HepG2 (cell line): ENCODE results near the gene RIIAD1. TPM values are rescaled to one million over a fixed set of nuclear protein-coding genes. Genes with fewer than 3 reads are reported as not detected.

Experiments used
- ATAC-seq: fragments of 200-7000 bp; cut with Tn5 transposase; 3 replicates; pipeline ENCODE4 v1.9.1; 2020; ENCODE audit warnings: mild to moderate bottlenecking, moderate library complexity
- BruUV-seq: library from RNA; stranded (reverse); fragments of 400-500 nt; replicated peaks from 2 replicates; lab custom pipeline; 2021; lab: Mats Ljungman, UMichigan
- CTCF ChIA-PET: fragments of 300-600 bp; formaldehyde crosslinking; extraction: SDS; loops from one replicate; lab custom pipeline; 2021; ENCODE audit warnings: low total read pairs, inconsistent platforms, low intra/inter-chr PET ratio; lab: Yijun Ruan, JAX
- POLR2A ChIA-PET: fragments of 350-600 bp; sonication (Branson Sonifier 250); formaldehyde crosslinking; loops from one replicate; lab custom pipeline; 2020; ENCODE audit warnings: antibody characterized with exemption, inconsistent platforms; lab: Yijun Ruan, JAX
- DNase-seq: peaks from one replicate; pipeline ENCODE4 v3.0.0-alpha.2; 2015; ENCODE audit warnings: low spot score
- FAIRE-seq: peaks from 3 replicates; lab custom pipeline; 2011; peaks lifted over from hg19 to GRCh38; lab: Jason Lieb, UNC
- H2AFZ ChIP-seq: one replicate; pipeline ENCODE4 v1.6.1; 2011; ENCODE audit warnings: low read length, inconsistent platforms
- H3K27ac ChIP-seq: fragments of 300-600 bp; 3 replicates; pipeline ENCODE4 v1.8.0; 2011; ENCODE audit warnings: mixed run types, mild to moderate bottlenecking, mixed read lengths, low read length, inconsistent platforms; ENCODE audit not compliant: insufficient read depth; ENCODE audit errors: extremely low read length
- H3K27me3 ChIP-seq, 2 experiments: fragments of 200-600 bp in 1 of 2; 2 replicates in 1 of 2; 3 replicates in 1 of 2; pipeline versions ENCODE4 v1.6.0 to v1.8.0; 2011; ENCODE audit warnings: low read length in 2 of 2, mild to moderate bottlenecking in 2 of 2, moderate library complexity in 2 of 2, inconsistent platforms in 1 of 2; ENCODE audit not compliant: insufficient read depth in 2 of 2, control insufficient read depth in 1 of 2
- H3K36me3 ChIP-seq, 2 experiments: fragments of 200-600 bp in 1 of 2; replicated peaks in 1 of 2; 2 replicates in 1 of 2; 3 replicates in 1 of 2; pipeline versions ENCODE4 v1.5.1 to v1.8.0; 2011; ENCODE audit warnings: low read length in 2 of 2, inconsistent platforms in 1 of 2; ENCODE audit not compliant: insufficient read depth in 2 of 2, control insufficient read depth in 1 of 2
- H3K4me1 ChIP-seq: 2 replicates; pipeline ENCODE4 v1.5.1; 2012; ENCODE audit warnings: low read length, inconsistent platforms; ENCODE audit not compliant: insufficient read depth
- H3K4me2 ChIP-seq: 2 replicates; pipeline ENCODE4 v1.6.0; 2011; ENCODE audit warnings: low read depth, low read length, inconsistent platforms
- H3K4me3 ChIP-seq, 3 experiments: fragments of 200-600 bp in 1 of 3; sonication (generic), shearing (Covaris generic) in 1 of 3; replicated peaks in 1 of 3; 2 replicates each; pipeline ENCODE4 v1.5.1; 2011 to 2016; ENCODE audit warnings: low read length in 3 of 3, inconsistent platforms in 2 of 3, low read depth in 2 of 3, mild to moderate bottlenecking in 2 of 3, control low read depth in 1 of 3, mixed read lengths in 1 of 3; ENCODE audit not compliant: insufficient read depth in 1 of 3
- H3K79me2 ChIP-seq: one replicate; pipeline ENCODE4 v1.6.1; 2011; ENCODE audit warnings: low read length, inconsistent platforms; ENCODE audit not compliant: insufficient read depth
- H3K9ac ChIP-seq: 2 replicates; pipeline ENCODE4 v1.6.0; 2011; ENCODE audit warnings: mild to moderate bottlenecking, low read depth, low read length, inconsistent platforms; ENCODE audit not compliant: insufficient read depth
- H3K9me3 ChIP-seq: 2 replicates; pipeline ENCODE4 v1.5.1; 2012; ENCODE audit warnings: mild to moderate bottlenecking, low read length
- H4K20me1 ChIP-seq: 2 replicates; pipeline ENCODE4 v1.6.0; 2011; ENCODE audit warnings: inconsistent platforms, mild to moderate bottlenecking, low read length, moderate library complexity; ENCODE audit not compliant: insufficient read depth
- JUND ChIP-seq: sonication (generic); formaldehyde crosslinking; IDR thresholded peaks from 2 replicates; pipeline ENCODE4 v1.8.0; 2022; ENCODE audit warnings: mild to moderate bottlenecking, missing genetic modification reagents
- MAZ ChIP-seq, 2 experiments: sonication (generic) in 1 of 2; formaldehyde crosslinking in 1 of 2; IDR thresholded peaks; 2 replicates each; pipeline versions ENCODE4 v1.5.0 to v1.6.1; 2012 to 2020; ENCODE audit warnings: low read depth in 2 of 2, mild to moderate bottlenecking in 2 of 2, borderline replicate concordance in 1 of 2, improper control_type of control experiment in 1 of 2, low read length in 1 of 2, missing genetic modification reagents in 1 of 2, moderate library complexity in 1 of 2
- ZBTB7B ChIP-seq: sonication (generic); formaldehyde crosslinking; IDR thresholded peaks from 2 replicates; pipeline ENCODE4 v1.4.0; 2020; ENCODE audit warnings: missing genetic modification reagents
- ZFP37 ChIP-seq: sonication (generic); formaldehyde crosslinking; IDR thresholded peaks from 2 replicates; pipeline ENCODE4 v1.4.0; 2020; ENCODE audit warnings: missing genetic modification reagents, borderline replicate concordance
- WGBS: methylation state at CpG from one replicate; pipeline ENCODE4 v1.1.6; 2017; ENCODE audit warnings: low lambda C conversion rate; 5-methylcytosine and 5-hydroxymethylcytosine counted together
- in situ Hi-C: cut with HindIII; loops from 2 replicates; pipeline ENCODE4 v1.10.0; 2017; ENCODE audit warnings: low pct_unique_long_range_greater_than_20kb; ENCODE audit not compliant: extremely low pct_ligation_motif_present
- intact Hi-C: fragments of 100-400 bp; cut with micrococcal nuclease; formaldehyde crosslinking; loops from one replicate; pipeline ENCODE4 v1.10.0; 2022; ENCODE audit not compliant: unreplicated experiment
- polyA plus RNA-seq, 8 experiments: library from polyadenylated mRNA; depleted of rRNA in 3 of 8; stranded (reverse) in 7 of 8; unstranded in 1 of 8; fragments of >200 nt; fragmentation: Illumina TruSeq in 4 of 8; extraction: Trizol in 4 of 8; gene quantifications; 2 replicates each; pipeline versions ENCODE4 v1.2.1 to v1.2.3, GENCODE V29; 2011 to 2016; ENCODE audit warnings: low read depth in 4 of 8, missing spikeins in 1 of 8, mixed read lengths in 1 of 8; ENCODE audit not compliant: insufficient read depth in 1 of 8
- total RNA-seq, 5 experiments: library from RNA; depleted of rRNA; stranded (reverse); fragments of >200 nt; fragmentation: Illumina TruSeq; extraction: Trizol; gene quantifications; 2 replicates each; pipeline ENCODE4 v1.2.3, GENCODE V29; 2016; ENCODE audit warnings: low read depth in 1 of 5
- TF ChIP-seq, protein P1 (sequence below): sonication (generic); formaldehyde crosslinking; IDR thresholded peaks from 2 replicates; pipeline ENCODE4 v1.5.1; 2020; ENCODE audit warnings: mild to moderate bottlenecking, missing genetic modification reagents, moderate library complexity
- TF ChIP-seq, protein P2 (sequence below): sonication (generic); formaldehyde crosslinking; IDR thresholded peaks from 2 replicates; pipeline ENCODE4 v1.5.0; 2020; ENCODE audit warnings: mild to moderate bottlenecking, missing genetic modification reagents, moderate library complexity

The RIIAD1 gene
- total and polyA plus RNA-seq, 2 of the 13 experiments (the other 11 are each of a cell fraction or from before 2014, with no cell fraction given), result not detected

DNA sequence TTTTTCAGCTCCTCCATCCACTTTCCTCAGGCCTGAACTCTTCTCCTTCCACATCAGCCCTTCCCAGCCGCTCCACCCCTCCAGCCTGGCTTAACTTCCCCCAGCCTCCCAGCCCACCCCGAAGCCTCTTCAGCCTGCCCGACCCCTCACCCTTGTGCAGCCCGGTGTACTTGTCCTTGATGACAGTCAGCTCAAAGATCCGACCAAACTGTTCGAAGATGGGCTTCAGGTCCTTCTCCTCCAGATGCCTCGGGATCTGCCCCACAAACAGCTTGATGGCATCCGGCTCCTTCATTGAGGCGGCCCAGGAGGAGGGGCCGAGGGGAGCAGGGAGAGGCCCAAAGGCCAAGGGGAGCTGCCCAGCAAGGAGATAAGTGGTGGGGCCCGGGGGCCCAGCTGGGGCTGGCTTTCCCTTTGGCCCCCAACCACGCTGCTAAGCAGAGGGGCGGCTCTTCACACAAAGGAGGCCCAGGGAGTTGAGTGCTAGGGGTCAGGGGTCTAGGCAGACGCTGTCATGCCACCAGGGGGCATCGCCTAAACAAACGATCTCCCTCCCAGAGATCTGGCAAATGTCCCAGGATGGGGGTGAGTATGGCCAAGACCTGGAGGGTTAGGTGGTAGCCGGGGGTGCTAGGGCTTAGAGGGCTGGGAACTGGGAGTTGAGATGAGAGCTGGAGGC is 5.5 kb upstream of the RIIAD1 start (continued):
- TF ChIP-seq, protein P1, sequence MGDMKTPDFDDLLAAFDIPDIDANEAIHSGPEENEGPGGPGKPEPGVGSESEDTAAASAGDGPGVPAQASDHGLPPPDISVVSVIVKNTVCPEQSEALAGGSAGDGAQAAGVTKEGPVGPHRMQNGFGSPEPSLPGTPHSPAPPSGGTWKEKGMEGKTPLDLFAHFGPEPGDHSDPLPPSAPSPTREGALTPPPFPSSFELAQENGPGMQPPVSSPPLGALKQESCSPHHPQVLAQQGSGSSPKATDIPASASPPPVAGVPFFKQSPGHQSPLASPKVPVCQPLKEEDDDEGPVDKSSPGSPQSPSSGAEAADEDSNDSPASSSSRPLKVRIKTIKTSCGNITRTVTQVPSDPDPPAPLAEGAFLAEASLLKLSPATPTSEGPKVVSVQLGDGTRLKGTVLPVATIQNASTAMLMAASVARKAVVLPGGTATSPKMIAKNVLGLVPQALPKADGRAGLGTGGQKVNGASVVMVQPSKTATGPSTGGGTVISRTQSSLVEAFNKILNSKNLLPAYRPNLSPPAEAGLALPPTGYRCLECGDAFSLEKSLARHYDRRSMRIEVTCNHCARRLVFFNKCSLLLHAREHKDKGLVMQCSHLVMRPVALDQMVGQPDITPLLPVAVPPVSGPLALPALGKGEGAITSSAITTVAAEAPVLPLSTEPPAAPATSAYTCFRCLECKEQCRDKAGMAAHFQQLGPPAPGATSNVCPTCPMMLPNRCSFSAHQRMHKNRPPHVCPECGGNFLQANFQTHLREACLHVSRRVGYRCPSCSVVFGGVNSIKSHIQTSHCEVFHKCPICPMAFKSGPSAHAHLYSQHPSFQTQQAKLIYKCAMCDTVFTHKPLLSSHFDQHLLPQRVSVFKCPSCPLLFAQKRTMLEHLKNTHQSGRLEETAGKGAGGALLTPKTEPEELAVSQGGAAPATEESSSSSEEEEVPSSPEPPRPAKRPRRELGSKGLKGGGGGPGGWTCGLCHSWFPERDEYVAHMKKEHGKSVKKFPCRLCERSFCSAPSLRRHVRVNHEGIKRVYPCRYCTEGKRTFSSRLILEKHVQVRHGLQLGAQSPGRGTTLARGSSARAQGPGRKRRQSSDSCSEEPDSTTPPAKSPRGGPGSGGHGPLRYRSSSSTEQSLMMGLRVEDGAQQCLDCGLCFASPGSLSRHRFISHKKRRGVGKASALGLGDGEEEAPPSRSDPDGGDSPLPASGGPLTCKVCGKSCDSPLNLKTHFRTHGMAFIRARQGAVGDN (CRISPR knock-in tag), result peak; percentile 34; the same call in 1 of the 2 replicates
- TF ChIP-seq ZFP37 (CRISPR knock-in tag), result no peak
- TF ChIP-seq, protein P2, sequence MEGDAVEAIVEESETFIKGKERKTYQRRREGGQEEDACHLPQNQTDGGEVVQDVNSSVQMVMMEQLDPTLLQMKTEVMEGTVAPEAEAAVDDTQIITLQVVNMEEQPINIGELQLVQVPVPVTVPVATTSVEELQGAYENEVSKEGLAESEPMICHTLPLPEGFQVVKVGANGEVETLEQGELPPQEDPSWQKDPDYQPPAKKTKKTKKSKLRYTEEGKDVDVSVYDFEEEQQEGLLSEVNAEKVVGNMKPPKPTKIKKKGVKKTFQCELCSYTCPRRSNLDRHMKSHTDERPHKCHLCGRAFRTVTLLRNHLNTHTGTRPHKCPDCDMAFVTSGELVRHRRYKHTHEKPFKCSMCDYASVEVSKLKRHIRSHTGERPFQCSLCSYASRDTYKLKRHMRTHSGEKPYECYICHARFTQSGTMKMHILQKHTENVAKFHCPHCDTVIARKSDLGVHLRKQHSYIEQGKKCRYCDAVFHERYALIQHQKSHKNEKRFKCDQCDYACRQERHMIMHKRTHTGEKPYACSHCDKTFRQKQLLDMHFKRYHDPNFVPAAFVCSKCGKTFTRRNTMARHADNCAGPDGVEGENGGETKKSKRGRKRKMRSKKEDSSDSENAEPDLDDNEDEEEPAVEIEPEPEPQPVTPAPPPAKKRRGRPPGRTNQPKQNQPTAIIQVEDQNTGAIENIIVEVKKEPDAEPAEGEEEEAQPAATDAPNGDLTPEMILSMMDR, result peak; percentile 62
- TF ChIP-seq MAZ (IDR thresholded peaks at IDR 0.05; ENCODE audit: borderline replicate concordance, low read depth, low read length), result no peak
- TF ChIP-seq MAZ (CRISPR knock-in tag; IDR thresholded peaks at IDR 0.05; ENCODE audit: low read depth), result 0 out of 2 replicates have a peak, but pooled peaks have one; percentile 33

DNA sequence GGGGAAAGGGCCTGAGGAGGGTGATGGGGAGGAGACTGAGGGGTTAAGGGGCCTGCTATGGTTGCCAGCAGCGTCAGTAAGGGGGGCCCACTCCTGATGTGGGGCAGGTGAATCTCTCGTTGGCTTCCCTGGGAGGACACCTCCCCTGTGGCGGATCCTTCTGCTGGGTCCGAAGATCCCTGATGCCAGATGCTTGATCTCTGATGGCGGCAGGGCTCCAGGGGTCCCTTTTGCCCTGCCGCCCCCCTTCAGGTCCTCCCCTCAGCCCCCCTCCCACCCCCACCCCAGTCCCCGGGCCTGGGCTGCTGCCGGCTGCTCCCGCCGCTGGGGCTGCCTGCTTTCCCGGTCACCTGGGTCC is 4.9 kb upstream of the RIIAD1 start:
- no peaks in the 10 kb centered on the region for H4K20me1 ChIP-seq
- peak overlapping the region in 1 of 3 experiments; percentile 36; a peak in 1 of 6 replicates for H3K4me3 ChIP-seq
- H3K4me2 ChIP-seq, result peak overlapping the region; percentile 56
- ChIA-PET CTCF (interaction anchor here (1.1 kb wide), 1 partner anchor 19 kb away, joined by 7 read pairs; no protein-coding TSS in a partner anchor), POLR2A (no interaction called here)
- intact Hi-C loops (no loop called here), in situ Hi-C loops (loop anchor here (10.0 kb wide), 1 partner anchor 118 kb away; the partner anchor contains the start of genes C2CD4D and RORC)
- H3K27ac ChIP-seq, result no peak overlapping the region
- H3K9me3 ChIP-seq, result no peaks in the 10 kb centered on the region
- H3K4me1 ChIP-seq, result peaks cover 61% of the 10 kb centered on the region
- DNase-seq (no peak), FAIRE-seq (no peak), ATAC-seq (no peak)
- TF ChIP-seq JUND (CRISPR knock-in tag), result no peak
- TF ChIP-seq ZBTB7B (CRISPR knock-in tag), result 0 out of 2 replicates have a peak, but pooled peaks have one; percentile 1
- no peaks in the 10 kb centered on the region for H3K36me3 ChIP-seq
- no peaks in the 10 kb centered on the region for H3K79me2 ChIP-seq
- no peak overlapping the region for H3K9ac ChIP-seq
- no peak overlapping the region for H2AFZ ChIP-seq
- H3K27me3 ChIP-seq, result peaks cover 3 to 36% of the 10 kb centered on the region in 2 experiments
- 8% methylated on average over 5 of the region's 11 CpGs for WGBS
- no TSS peak for BruUV-seq
